AG10803 (cell line): Measurements from ENCODE around the gene SRSF10.

ENCODE experiments used
- DNase-seq: peaks from one replicate; pipeline ENCODE4 v3.0.0; 2010; ENCODE audit warnings: low read depth
- H3K4me3 ChIP-seq: 2 replicates; pipeline ENCODE4 v1.5.1; 2011; ENCODE audit warnings: mild to moderate bottlenecking, low read length, control low read depth
- CTCF ChIP-seq: conservative IDR thresholded peaks from 2 replicates; pipeline ENCODE4 v1.5.1; 2011; ENCODE audit warnings: mild to moderate bottlenecking, low read length, control low read depth, inconsistent platforms

The SRSF10 gene

GRCh38 chr1:24005163-24005562 lies 25.0 kb upstream of the SRSF10 start:
- no peak for TF ChIP-seq CTCF
- DNase-seq = no peak
- H3K4me3 ChIP-seq = no peak overlapping the region

GRCh38 chr1:24004132-24004531 lies 24.0 kb upstream of the SRSF10 start:
- H3K4me3 ChIP-seq = no peak overlapping the region
- DNase-seq = no peak
- TF ChIP-seq CTCF = no peak

GRCh38 chr1:24003331-24003972 lies 23.3 kb upstream of the SRSF10 start:
- peak; percentile 92 for DNase-seq
- no peak for TF ChIP-seq CTCF
- H3K4me3 ChIP-seq = no peak overlapping the region

- no peak overlapping the region for H3K4me3 ChIP-seq
- DNase-seq = no peak
- TF ChIP-seq CTCF = no peak
These were observed 22.6 kb upstream of the SRSF10 start for GRCh38 chr1:24002695-24003094.

- peak; percentile 25 for DNase-seq
- no peak for TF ChIP-seq CTCF
- no peak overlapping the region for H3K4me3 ChIP-seq
These were observed 19.1 kb upstream of the SRSF10 start for GRCh38 chr1:23999156-23999671.

GRCh38 chr1:23997812-23998211 lies 17.7 kb upstream of the SRSF10 start:
- H3K4me3 ChIP-seq = no peak overlapping the region
- no peak for TF ChIP-seq CTCF
- DNase-seq = no peak

GRCh38 chr1:23996700-23997229 lies 16.6 kb upstream of the SRSF10 start:
- no peak overlapping the region for H3K4me3 ChIP-seq
- no peak for TF ChIP-seq CTCF
- DNase-seq = no peak
